GM21723 (cell line): ENCODE data around the gene COL27A1.

Experiments used
- ATAC-seq: cut with Tn5 transposase; IDR thresholded peaks from one replicate; pipeline ENCODE4 v1.9.1; 2021; ENCODE audit warnings: mild to moderate bottlenecking, moderate library complexity; ENCODE audit not compliant: unreplicated experiment

COL27A1 gene

DNA sequence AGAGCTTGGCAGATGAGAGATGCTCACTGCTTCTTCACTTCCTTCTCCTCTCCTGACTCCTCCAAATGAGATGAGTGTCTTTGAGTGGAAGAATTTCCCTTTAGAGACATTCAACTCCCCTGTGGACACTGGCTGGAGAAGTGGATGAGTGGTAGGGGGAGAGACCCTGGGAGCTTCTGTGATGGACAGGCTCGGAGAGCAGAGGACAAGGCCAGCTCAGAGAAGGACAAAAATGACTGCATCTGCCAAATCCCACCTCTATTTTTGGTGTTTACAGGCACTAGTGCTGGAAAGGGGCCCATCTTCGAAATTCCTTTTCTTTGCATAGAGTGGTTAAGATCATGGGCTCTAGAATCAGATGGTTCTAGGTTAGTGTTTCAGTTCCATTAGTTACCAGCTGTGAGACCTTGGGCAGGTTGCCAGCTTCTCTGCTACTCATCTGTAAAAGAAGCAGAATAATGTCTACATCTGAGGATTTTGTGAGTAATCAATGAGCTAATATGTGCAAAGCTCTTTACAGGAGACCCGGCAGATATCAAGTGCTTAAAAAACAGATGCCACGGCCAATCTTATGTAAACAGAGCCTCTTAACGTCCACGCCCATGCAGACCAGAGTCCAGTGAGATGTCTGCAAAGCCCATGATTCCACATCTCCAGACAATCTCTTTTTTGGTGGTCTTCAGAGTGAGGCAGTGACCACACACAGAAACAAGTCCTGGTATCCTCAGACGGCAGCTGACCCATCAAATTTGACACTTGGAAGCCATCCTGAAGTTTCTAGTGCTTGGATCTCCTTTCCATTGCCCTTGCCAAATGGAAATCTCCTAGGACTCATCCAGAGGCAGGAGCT, 13.6 kb upstream of the COL27A1 start:
- no peak for ATAC-seq

DNA sequence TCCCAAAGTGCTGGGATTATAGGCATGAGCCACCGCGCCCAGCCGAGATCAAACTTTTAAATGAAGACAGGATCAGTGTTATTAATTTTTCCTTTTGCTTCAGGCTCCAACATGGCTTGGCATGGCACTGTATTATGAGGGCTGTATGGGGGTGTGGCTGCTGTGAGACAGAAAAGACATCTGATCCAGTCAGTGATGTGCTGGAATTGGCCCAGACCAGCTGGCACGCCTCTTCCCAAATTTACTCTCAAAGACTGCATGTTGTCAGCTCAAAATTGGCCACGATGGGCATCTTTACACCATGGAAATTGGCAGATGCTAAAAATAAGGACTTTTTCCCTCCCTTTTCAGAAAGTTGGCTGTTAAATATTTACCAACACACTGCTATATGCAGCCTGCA, 12.1 kb upstream of the COL27A1 start:
- no peak for ATAC-seq

- no peak for ATAC-seq
These were observed 8.6 kb upstream of the COL27A1 start for GRCh38 chr9:114146735-114147134.

GRCh38 chr9:114149181-114149580, 6.2 kb upstream of the COL27A1 start:
- ATAC-seq: no peak

- no peak for ATAC-seq
These were observed 5.5 kb upstream of the COL27A1 start for GRCh38 chr9:114149765-114150340.

GRCh38 chr9:114150608-114151007, 4.7 kb upstream of the COL27A1 start:
- no peak for ATAC-seq

- no peak for ATAC-seq
These were observed 3.8 kb upstream of the COL27A1 start for GRCh38 chr9:114151426-114151956.

DNA sequence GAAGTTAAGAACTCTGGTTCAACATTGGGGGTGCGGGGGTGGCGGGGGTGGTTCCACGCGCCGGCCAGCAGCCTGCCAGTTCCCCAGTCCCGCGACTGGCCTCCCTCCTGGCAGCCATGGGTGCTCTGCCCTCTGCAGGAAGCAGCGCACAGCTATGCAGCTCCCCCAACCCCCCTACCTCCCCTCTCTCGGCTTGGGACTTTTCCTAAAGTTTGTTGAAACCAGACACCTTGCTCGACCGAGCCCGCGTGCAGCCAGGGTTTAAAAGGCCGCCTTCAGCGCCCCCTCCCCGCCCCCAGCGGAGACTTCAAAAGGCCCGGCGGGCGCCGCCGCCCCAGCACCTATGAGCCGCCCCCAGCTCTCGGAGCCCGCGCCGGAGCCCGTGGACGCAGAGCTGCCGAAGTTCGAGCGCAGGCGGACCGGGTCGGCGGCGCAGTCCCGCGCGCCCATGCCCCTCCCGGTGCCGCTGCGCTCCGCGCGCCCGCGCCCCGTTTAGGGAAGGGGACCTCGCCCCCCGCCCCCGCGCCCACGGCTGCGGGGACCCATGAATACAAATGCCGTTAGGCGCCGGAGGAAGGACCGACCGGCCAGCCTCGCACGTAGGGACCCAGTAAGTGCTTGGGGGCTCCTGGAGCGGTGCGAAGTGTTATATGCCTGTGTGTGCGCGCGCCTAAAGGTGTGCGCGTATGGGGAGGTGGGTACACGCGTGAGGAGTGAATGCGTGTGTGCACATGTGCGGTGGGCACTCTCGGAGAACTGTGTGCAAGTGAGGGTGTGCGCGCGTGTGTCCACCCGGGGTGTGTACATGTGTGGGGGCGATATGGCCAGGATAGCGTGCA, 1.4 kb upstream of the COL27A1 start:
- ATAC-seq: no peak

DNA sequence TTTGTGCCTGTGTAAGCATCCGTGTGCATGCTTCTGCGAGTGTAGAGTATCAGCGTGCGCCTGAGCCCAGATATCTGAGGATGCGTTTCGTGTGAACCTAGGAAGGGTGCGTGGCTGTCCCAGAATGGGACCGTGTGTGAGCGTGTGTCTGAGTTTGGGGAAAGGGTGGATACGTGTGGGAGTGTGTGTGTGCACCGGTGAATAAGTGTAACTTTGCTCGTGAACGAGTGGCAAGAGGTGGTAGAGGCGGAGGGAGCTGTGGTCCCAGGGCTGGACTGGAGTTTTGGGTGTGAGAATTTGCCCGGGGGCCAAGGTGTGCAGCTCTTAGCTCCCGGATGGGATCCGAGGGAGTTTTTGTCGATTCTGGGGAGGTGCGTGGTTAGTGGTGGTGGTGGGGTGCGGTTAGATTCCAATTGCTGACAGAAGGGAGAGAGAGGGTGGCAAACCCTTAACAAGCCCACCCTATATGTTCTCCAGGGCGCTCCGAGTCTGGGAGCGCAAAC, 686 bp upstream of the COL27A1 start:
- no peak for ATAC-seq

- no peak for ATAC-seq
These were observed 789 bp downstream of the COL27A1 start for GRCh38 chr9:114155995-114156656.

GRCh38 chr9:114156657-114157421, 1.5 kb downstream of the COL27A1 start:
- no peak for ATAC-seq

DNA sequence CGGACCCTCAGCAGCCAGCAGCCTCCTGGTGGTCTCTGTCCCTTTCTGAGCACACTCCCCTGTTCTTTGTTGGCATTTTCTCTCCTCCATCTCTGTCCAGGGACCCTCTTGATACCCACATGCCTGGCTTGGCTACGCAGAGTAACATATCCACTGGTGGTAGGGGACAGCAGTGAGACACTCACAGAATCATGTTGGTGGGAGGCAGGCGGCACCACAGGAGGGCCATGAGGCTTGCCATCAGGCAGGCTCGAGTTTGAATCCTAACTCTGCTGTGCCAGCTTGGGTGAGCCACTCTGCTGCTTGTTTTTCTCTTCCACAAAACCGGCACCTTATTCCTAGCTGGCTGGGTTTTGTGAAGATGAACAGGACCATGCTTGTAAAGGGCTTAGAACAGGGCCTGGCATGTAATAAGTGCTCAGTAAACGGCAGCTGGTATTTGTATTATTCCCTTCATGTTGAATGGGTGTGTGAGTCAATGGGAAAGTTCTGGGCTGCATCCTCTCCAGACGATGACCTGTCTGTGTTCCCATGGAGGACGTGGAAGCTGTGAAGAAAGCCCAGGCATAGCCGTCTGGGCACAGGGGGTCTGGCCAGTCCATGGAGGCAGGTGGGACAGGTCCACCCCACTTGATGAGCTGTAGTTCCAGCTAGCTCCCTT, 2.3 kb downstream of the COL27A1 start:
- no peak for ATAC-seq

GRCh38 chr9:114158482-114159130, 3.3 kb downstream of the COL27A1 start:
- no peak for ATAC-seq

- ATAC-seq: no peak
These were observed 4.4 kb downstream of the COL27A1 start for GRCh38 chr9:114159691-114160090.

DNA sequence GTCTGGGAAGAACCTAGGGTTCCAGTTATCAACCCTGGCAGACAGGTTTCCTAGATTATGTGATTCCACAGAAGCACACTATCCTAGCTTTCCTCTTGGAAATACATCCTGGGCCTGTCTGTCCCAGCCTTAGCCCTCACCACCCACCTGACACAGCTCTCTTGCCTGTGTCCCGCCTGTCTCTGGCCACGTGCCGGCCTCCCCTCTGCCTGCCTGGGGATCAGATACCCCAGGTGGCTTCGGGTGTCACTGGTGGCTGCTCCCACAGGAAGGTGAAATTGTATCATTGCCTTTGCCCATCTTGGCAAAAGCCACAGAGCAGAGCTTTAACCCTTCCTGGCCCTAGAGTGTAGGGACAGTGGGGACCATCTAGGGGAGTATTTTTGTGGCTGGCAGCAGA, 6.2 kb downstream of the COL27A1 start:
- no peak for ATAC-seq

DNA sequence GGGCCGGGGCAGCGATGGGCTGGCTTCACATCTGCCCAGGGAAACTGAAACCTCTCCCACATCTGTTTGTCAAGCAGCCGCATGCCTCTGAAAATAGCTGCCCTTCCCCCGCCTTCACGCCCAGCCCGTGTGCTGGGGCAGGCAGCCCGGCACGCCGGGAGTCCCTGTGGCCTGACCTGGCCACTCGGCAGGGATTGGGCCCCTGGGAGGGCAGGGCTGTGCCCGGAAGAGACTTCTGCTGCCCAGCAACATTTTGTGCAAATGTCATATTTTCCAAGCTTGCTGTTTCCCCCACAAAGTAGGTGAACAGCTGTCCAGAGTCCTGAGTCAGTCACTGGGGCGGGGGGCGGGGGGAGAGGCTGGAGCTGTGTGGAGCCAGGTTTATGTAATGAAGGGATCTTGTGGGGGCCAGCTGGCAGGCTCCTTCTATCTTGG, 8.2 kb downstream of the COL27A1 start:
- ATAC-seq: no peak

DNA sequence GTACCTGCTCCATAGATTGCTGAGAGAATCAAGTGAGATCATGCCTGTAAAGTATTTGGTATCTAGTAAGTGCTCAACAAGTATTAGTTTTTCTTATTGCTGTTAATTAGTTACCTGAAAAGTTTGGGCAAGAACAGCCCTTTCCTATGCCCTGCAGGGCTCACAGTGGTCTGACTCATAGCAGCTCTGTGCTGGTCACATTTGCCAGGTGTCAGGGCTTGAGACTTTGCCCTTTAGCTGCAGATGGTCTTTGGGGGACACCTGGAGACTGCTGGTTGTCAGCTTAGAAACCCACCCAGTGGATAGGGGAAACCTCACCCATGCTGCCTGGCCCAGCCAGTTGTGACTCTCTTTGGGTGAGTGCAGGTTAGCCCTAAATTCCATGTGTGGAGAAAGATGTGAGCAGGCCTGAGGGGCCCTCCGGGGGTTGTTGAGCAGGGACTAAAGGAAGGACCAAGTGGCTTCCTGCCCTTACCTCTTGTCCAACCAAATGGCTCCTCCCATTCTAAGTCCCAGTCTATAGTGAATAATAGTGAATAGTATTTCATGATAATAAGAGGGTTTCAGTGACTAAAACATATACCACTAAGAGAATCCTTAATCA, 9.0 kb downstream of the COL27A1 start:
- no peak for ATAC-seq

- no peak for ATAC-seq
These were observed 10.2 kb downstream of the COL27A1 start for GRCh38 chr9:114165407-114166102.
